Suprapubic skin (tissue), 4 donors: ENCODE measurements around the gene P4HB.

ENCODE experiments used
- EP300 ChIP-seq: sonication (generic); formaldehyde crosslinking; IDR thresholded peaks from one replicate; pipeline ENCODE4 v1.6.1; 2017; ENCODE audit warnings: antibody characterized with exemption
- POLR2A ChIP-seq, 2 donors: fragments of 450-650 bp; IDR thresholded peaks; one replicate each; pipeline ENCODE4 v1.6.1; 2017; ENCODE audit warnings: antibody characterized with exemption in 2 of 2, mild to moderate bottlenecking in 2 of 2, moderate library complexity in 2 of 2
- POLR2AphosphoS5 ChIP-seq, 3 donors: sonication (generic); formaldehyde crosslinking; IDR thresholded peaks; one replicate each; pipeline ENCODE4 v1.6.1; 2017; ENCODE audit warnings: antibody characterized with exemption in 3 of 3
- TF ChIP-seq, protein P1 (sequence below), 2 donors: fragments of 200-600 bp in 1 of 2; fragments of 450-650 bp in 1 of 2; sonication (generic) in 1 of 2; IDR thresholded peaks; one replicate each; pipeline ENCODE4 v1.5.1; 2016 to 2019; ENCODE audit warnings: antibody characterized with exemption in 2 of 2, mild to moderate bottlenecking in 1 of 2, moderate library complexity in 1 of 2

- TF ChIP-seq POLR2AphosphoS5 (IDR thresholded peaks at IDR 0.05) (no peak), POLR2A (IDR thresholded peaks at IDR 0.05) (no peak), EP300 (no peak)
- TF ChIP-seq, protein P1, sequence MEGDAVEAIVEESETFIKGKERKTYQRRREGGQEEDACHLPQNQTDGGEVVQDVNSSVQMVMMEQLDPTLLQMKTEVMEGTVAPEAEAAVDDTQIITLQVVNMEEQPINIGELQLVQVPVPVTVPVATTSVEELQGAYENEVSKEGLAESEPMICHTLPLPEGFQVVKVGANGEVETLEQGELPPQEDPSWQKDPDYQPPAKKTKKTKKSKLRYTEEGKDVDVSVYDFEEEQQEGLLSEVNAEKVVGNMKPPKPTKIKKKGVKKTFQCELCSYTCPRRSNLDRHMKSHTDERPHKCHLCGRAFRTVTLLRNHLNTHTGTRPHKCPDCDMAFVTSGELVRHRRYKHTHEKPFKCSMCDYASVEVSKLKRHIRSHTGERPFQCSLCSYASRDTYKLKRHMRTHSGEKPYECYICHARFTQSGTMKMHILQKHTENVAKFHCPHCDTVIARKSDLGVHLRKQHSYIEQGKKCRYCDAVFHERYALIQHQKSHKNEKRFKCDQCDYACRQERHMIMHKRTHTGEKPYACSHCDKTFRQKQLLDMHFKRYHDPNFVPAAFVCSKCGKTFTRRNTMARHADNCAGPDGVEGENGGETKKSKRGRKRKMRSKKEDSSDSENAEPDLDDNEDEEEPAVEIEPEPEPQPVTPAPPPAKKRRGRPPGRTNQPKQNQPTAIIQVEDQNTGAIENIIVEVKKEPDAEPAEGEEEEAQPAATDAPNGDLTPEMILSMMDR (IDR thresholded peaks at IDR 0.05): no peak
Measured at GRCh38 chr17:81852237-81852636, 8.1 kb downstream of the P4HB start.
